ENCODE results near the gene NPC1. TPM values are rescaled to one million over a fixed set of nuclear protein-coding genes. Genes with fewer than 3 reads are reported as not detected.

NPC1 gene
- total and polyA plus RNA-seq, 8 donors, result 7.6 to 219 (median 59.3) TPM

DNA sequence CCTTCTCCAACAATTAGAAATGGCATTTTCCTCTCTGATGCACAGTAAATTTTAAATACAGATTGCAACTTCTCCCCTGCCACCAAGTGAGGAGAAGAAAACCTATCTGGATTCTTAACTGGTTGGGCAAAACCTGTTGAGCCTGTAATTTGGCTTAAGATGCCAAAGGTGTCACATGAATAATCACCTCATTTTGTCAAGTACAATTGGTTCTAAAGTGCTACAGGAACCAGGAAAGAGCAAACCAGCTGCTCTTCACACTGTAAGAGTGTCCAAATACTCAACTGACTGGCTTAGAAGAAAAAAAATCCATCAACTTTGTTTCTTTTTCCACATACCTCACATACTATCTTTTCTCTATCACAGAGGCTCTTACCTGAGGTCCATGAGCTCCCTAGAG is 35.4 kb downstream of the NPC1 start:
- Histone ChIP-seq H3K27ac (peak overlapping the region in 1 of 5 donors; percentile 9), H3K36me3 (peaks cover 69 to 96% (median 94%) of the 10 kb centered on the region in 4 donors), H3K4me3 (no peak overlapping the region), H3K27me3 (no peaks in the 10 kb centered on the region), H3K4me1 (peaks cover 0 to 6% (median 0%) of the 10 kb centered on the region in 4 donors), H3K9me3 (no peaks in the 10 kb centered on the region)
- no peak for DNase-seq
- intact Hi-C loops (cut with DNase I; ENCODE audit: low total_unique reads), result no loop called here
- TF ChIP-seq POLR2AphosphoS5 (IDR thresholded peaks at IDR 0.05), result no peak
- TF ChIP-seq EP300 (IDR thresholded peaks at IDR 0.05), result no peak
- TF ChIP-seq POLR2A (IDR thresholded peaks at IDR 0.05), result no peak
- TF ChIP-seq, protein P1, sequence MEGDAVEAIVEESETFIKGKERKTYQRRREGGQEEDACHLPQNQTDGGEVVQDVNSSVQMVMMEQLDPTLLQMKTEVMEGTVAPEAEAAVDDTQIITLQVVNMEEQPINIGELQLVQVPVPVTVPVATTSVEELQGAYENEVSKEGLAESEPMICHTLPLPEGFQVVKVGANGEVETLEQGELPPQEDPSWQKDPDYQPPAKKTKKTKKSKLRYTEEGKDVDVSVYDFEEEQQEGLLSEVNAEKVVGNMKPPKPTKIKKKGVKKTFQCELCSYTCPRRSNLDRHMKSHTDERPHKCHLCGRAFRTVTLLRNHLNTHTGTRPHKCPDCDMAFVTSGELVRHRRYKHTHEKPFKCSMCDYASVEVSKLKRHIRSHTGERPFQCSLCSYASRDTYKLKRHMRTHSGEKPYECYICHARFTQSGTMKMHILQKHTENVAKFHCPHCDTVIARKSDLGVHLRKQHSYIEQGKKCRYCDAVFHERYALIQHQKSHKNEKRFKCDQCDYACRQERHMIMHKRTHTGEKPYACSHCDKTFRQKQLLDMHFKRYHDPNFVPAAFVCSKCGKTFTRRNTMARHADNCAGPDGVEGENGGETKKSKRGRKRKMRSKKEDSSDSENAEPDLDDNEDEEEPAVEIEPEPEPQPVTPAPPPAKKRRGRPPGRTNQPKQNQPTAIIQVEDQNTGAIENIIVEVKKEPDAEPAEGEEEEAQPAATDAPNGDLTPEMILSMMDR (IDR thresholded peaks at IDR 0.05), result no peak

DNA sequence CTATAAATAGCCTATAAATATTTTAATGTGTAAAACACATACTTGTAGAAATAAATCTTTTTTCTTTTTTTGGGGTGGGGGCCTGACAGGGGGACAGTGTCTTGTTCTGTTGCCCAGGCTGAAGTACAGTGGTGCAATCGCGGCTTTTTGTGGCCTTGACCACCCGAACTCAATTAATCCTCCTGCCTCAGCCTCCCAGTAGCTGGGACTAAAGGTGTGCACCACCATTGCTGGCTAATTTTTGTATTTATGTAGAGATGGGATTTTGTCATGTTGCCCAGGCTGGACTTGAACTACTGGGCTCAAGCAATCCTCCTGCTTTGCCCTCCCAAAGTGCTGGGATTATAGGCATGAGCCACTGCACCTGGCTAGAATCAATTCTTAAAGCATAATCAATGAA is 37.6 kb downstream of the NPC1 start:
- Histone ChIP-seq H3K36me3 (peaks cover 66 to 96% (median 94%) of the 10 kb centered on the region in 4 donors), H3K27ac (no peak overlapping the region), H3K9me3 (no peaks in the 10 kb centered on the region), H3K4me3 (no peak overlapping the region), H3K4me1 (peaks cover 0 to 6% (median 5%) of the 10 kb centered on the region in 4 donors), H3K27me3 (no peaks in the 10 kb centered on the region)
- no peak for TF ChIP-seq POLR2AphosphoS5 (IDR thresholded peaks at IDR 0.05)
- TF ChIP-seq, protein P1 (IDR thresholded peaks at IDR 0.05), result no peak
- no peak for TF ChIP-seq POLR2A (IDR thresholded peaks at IDR 0.05)
- TF ChIP-seq EP300 (IDR thresholded peaks at IDR 0.05), result no peak
- intact Hi-C loops (cut with DNase I; ENCODE audit: low total_unique reads), result no loop called here
- no peak for DNase-seq
- WGBS, 5 donors, result 94 to 96% (median 95%) methylated on average over 3 of the region's 3 CpGs

DNA sequence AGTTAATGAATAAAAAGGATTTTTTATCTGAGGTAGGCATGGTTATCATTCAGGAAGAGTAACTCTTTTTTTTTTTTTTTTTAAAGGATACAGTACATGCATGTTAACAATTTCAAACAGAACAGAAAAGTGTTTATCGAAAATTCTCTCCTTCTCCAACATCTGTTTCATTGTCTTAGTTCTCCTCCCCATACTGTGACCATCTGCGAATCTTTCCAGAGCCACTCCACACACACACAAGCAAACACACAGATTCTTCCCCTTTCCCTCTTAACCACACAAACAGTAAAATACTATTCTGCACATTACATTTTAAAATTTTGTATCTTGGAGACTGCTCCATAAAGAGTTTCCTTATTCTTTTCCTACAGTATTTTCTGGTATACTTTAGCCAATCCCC is 38.0 kb downstream of the NPC1 start:
- no peak for DNase-seq
- TF ChIP-seq POLR2A (IDR thresholded peaks at IDR 0.05) (no peak), POLR2AphosphoS5 (IDR thresholded peaks at IDR 0.05) (no peak), EP300 (IDR thresholded peaks at IDR 0.05) (no peak)
- TF ChIP-seq, protein P1 (IDR thresholded peaks at IDR 0.05), result no peak
- Histone ChIP-seq H3K4me3 (no peak overlapping the region), H3K27me3 (no peaks in the 10 kb centered on the region), H3K36me3 (peaks cover 66 to 96% (median 94%) of the 10 kb centered on the region in 4 donors), H3K4me1 (peaks cover 0 to 6% (median 5%) of the 10 kb centered on the region in 4 donors), H3K9me3 (no peaks in the 10 kb centered on the region), H3K27ac (no peak overlapping the region)
- intact Hi-C loops (cut with DNase I; ENCODE audit: low total_unique reads), result no loop called here
- 79 to 86% (median 81%) methylated on average over 2 of the region's 2 CpGs for WGBS, 5 donors

DNA sequence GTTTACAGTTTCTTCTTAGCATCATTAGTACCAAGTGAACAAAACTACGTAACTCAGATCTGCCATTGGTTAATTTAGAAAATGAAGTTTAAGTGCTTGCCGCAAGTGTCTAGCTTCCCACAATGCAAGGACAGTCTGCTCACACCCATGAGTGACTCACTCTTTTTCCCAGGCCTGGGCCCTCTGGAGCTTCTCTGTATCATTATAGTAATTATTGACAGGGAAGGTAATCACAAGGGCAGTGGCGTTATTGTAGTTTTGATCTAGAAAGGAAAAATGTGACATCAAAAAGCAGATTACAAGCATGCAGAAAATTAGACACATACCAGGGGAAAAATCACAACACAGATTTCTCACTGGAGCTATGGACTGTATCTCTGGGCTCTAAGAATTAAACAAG is 38.5 kb downstream of the NPC1 start:
- Histone ChIP-seq H3K36me3 (peaks cover 66 to 96% (median 94%) of the 10 kb centered on the region in 4 donors), H3K9me3 (no peaks in the 10 kb centered on the region), H3K4me3 (no peak overlapping the region), H3K4me1 (peaks cover 0 to 6% (median 5%) of the 10 kb centered on the region in 4 donors), H3K27ac (no peak overlapping the region), H3K27me3 (no peaks in the 10 kb centered on the region)
- no peak for TF ChIP-seq EP300 (IDR thresholded peaks at IDR 0.05)
- TF ChIP-seq, protein P1 (IDR thresholded peaks at IDR 0.05), result no peak
- intact Hi-C loops (cut with DNase I; ENCODE audit: low total_unique reads), result no loop called here
- 61 to 89% (median 67%) methylated on average over 3 of the region's 3 CpGs for WGBS, 5 donors
- DNase-seq, result no peak

Data from stomach (tissue), 9 donors.